Smooth muscle cell (in vitro differentiated cells): Measurements from ENCODE around the gene XRCC5. TPM values are rescaled to one million over a fixed set of nuclear protein-coding genes. Genes with fewer than 3 reads are reported as not detected.

Source experiments
- DNase-seq: peaks from one replicate; lab custom pipeline; 2025; ENCODE audit not compliant: unreplicated experiment; lab: John Stamatoyannopoulos, UW
- H2AFZ ChIP-seq: fragments of 200-600 bp; sonication (generic); 2 replicates; pipeline ENCODE4 v1.6.0; 2016; ENCODE audit warnings: antibody characterized with exemption, low read depth, mild to moderate bottlenecking
- H3F3A ChIP-seq: fragments of 200-600 bp; sonication (generic); 2 replicates; pipeline ENCODE4 v1.6.0; 2017; ENCODE audit warnings: antibody characterized with exemption, low read depth
- H3K27ac ChIP-seq: fragments of 200-600 bp; sonication (generic); 2 replicates; pipeline ENCODE4 v1.5.1; 2016; ENCODE audit warnings: low read depth, mild to moderate bottlenecking
- H3K27me3 ChIP-seq: fragments of 200-600 bp; sonication (generic); 2 replicates; pipeline ENCODE4 v1.6.1; 2016; ENCODE audit warnings: low read depth, mild to moderate bottlenecking
- H3K36me3 ChIP-seq: fragments of 200-600 bp; sonication (generic); 2 replicates; pipeline ENCODE4 v1.5.1; 2016; ENCODE audit warnings: low read depth
- H3K4me1 ChIP-seq: fragments of 200-600 bp; sonication (generic); 2 replicates; pipeline ENCODE4 v1.5.1; 2016; ENCODE audit warnings: low read depth
- H3K4me2 ChIP-seq: fragments of 200-600 bp; sonication (generic); 2 replicates; pipeline ENCODE4 v1.6.0; 2016; ENCODE audit warnings: mild to moderate bottlenecking
- H3K4me3 ChIP-seq: fragments of 200-600 bp; sonication (generic); 2 replicates; pipeline ENCODE4 v1.5.1; 2016; ENCODE audit warnings: mild to moderate bottlenecking
- H3K79me2 ChIP-seq: fragments of 200-600 bp; sonication (generic); 2 replicates; pipeline ENCODE4 v1.6.0; 2016; ENCODE audit warnings: low read depth, mild to moderate bottlenecking
- H3K9ac ChIP-seq: fragments of 200-600 bp; sonication (generic); 2 replicates; pipeline ENCODE4 v1.6.0; 2016; ENCODE audit warnings: low read depth
- H3K9me3 ChIP-seq: fragments of 200-600 bp; sonication (generic); replicated peaks from 2 replicates; pipeline ENCODE4 v1.5.1; 2016; ENCODE audit warnings: low read depth
- H4K20me1 ChIP-seq: fragments of 200-600 bp; sonication (generic); 2 replicates; pipeline ENCODE4 v1.6.0; 2016; ENCODE audit warnings: low read depth
- CTCF ChIP-seq: fragments of 200-600 bp; sonication (generic); IDR thresholded peaks from 2 replicates; pipeline ENCODE4 v1.5.1; 2017; ENCODE audit warnings: borderline replicate concordance, mild to moderate bottlenecking, antibody characterized with exemption; ENCODE audit not compliant: insufficient read depth, poor library complexity, severe bottlenecking
- WGBS: methylation state at CpG from one replicate; pipeline ENCODE4 v1.1.7; 2016; ENCODE audit warnings: low lambda C conversion rate; 5-methylcytosine and 5-hydroxymethylcytosine counted together
- polyA plus RNA-seq: library from polyadenylated mRNA; unstranded; fragments of >200 nt; fragmentation: Nextera tagmentation; extraction: Ambion mirVana; gene quantifications from 2 replicates; pipeline ENCODE4 v1.2.1, GENCODE V29; 2016
- total RNA-seq: library from RNA; depleted of rRNA; stranded (reverse); fragments of >200 nt; gene quantifications from 2 replicates; pipeline ENCODE4 v1.2.3, GENCODE V29; 2014

Gene XRCC5
- total and polyA plus RNA-seq, 2 experiments from 2014 or later = 197 to 266 TPM

DNA sequence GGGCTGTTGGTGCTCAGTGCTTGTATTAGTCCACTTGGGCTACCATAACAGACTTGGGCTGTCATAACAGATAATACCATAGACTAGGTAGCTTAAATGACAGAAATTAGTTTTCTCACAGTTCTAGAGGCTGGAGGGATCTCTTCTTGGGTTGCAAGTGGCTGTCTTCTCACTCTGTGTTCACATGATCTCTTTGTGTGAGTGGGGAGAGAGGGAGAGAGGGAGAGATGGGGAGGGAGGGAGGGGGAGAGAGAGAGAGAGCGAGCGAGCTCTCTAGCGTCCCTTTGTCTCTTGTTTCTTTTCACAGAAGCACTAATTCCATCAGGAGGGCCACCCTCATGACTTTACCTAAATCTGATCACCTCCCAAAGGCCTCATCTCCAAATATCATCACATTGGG is 4.5 kb upstream of the XRCC5 start:
- no peak overlapping the region for H3K9ac ChIP-seq
- no peak for TF ChIP-seq CTCF
- 70% methylated on average over 3 of the region's 3 CpGs for WGBS
- H2AFZ ChIP-seq = no peak overlapping the region
- H3K9me3 ChIP-seq = no peaks in the 10 kb centered on the region
- H3K4me3 ChIP-seq = no peak overlapping the region
- H3K4me2 ChIP-seq = no peak overlapping the region
- H3K27ac ChIP-seq = no peak overlapping the region
- no peaks in the 10 kb centered on the region for H3K27me3 ChIP-seq
- no peak for DNase-seq
- peaks cover 17% of the 10 kb centered on the region for H3K4me1 ChIP-seq
- H3K36me3 ChIP-seq = no peaks in the 10 kb centered on the region
- H4K20me1 ChIP-seq = no peaks in the 10 kb centered on the region
- H3K79me2 ChIP-seq = peaks cover 5% of the 10 kb centered on the region
- no peaks in the 10 kb centered on the region for H3F3A ChIP-seq

- no peaks in the 10 kb centered on the region for H3K36me3 ChIP-seq
- no peak for DNase-seq
- H3F3A ChIP-seq = peaks cover 12% of the 10 kb centered on the region
- H3K27ac ChIP-seq = no peak overlapping the region
- no peak overlapping the region for H2AFZ ChIP-seq
- TF ChIP-seq CTCF = no peak
- H3K9me3 ChIP-seq = no peaks in the 10 kb centered on the region
- peaks cover 32% of the 10 kb centered on the region for H3K79me2 ChIP-seq
- peaks cover 33% of the 10 kb centered on the region for H3K4me1 ChIP-seq
- H4K20me1 ChIP-seq = peaks cover 9% of the 10 kb centered on the region
- H3K4me3 ChIP-seq = peak overlapping the region; percentile 75
- H3K27me3 ChIP-seq = no peaks in the 10 kb centered on the region
- H3K4me2 ChIP-seq = peak overlapping the region; percentile 85
- WGBS = 89% methylated on average over 8 of the region's 8 CpGs
- no peak overlapping the region for H3K9ac ChIP-seq
Measured at GRCh38 chr2:216107320-216107719, 1.8 kb upstream of the XRCC5 start.

GRCh38 chr2:216107760-216108159 is 1.4 kb upstream of the XRCC5 start:
- Histone ChIP-seq H3K27ac (no peak overlapping the region), H3K4me1 (peaks cover 33% of the 10 kb centered on the region), H3K9me3 (no peaks in the 10 kb centered on the region), H2AFZ (no peak overlapping the region), H3K9ac (no peak overlapping the region), H3K27me3 (no peaks in the 10 kb centered on the region), H4K20me1 (peaks cover 9% of the 10 kb centered on the region), H3K4me3 (peak overlapping the region; percentile 75), H3K79me2 (peaks cover 36% of the 10 kb centered on the region), H3F3A (peaks cover 16% of the 10 kb centered on the region), H3K4me2 (peak overlapping the region; percentile 85), H3K36me3 (no peaks in the 10 kb centered on the region)
- WGBS = 35% methylated on average over 13 of the region's 13 CpGs
- TF ChIP-seq CTCF = no peak
- no peak for DNase-seq

DNA sequence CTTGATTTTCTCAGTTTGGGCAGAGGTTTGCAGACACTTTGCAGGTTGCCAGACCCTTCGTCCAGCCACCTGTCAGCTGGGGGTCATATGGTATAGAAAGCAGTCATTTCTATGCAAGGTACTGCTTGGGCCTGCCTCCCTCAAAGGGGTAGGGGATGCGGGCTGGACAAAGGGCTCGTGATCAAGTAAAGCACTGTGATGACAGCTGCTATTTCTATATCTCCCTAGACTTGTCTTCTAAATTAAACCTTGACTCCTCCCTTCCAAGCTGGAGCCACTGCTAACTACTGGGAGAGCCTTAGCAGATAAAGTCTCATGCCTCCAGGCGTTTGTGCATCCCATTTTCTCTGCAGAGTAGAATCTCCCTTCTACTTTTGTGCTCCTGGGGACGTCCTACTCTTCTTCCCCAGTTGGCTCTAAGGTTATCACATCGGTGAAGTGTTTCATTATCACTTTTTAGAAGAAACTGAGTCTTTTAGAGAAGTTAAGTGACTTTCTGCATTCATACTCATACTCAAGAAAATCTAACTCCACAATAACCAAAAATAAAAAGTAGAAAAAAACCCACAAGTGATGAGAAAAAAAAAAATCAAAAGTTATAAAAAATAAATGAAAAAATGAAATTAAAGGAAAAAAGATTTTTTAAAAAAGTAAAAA is 710 bp upstream of the XRCC5 start:
- H3K9me3 ChIP-seq = no peaks in the 10 kb centered on the region
- 47% methylated on average over 6 of the region's 6 CpGs for WGBS
- peaks cover 33% of the 10 kb centered on the region for H3K4me1 ChIP-seq
- DNase-seq = no peak
- peak overlapping the region; percentile 75 for H3K27ac ChIP-seq
- no peak for TF ChIP-seq CTCF
- H2AFZ ChIP-seq = no peak overlapping the region
- H3K9ac ChIP-seq = peak overlapping the region; percentile 57
- H3F3A ChIP-seq = peaks cover 23% of the 10 kb centered on the region
- H3K27me3 ChIP-seq = no peaks in the 10 kb centered on the region
- no peaks in the 10 kb centered on the region for H3K36me3 ChIP-seq
- peak overlapping the region; percentile 85 for H3K4me2 ChIP-seq
- H3K79me2 ChIP-seq = peaks cover 41% of the 10 kb centered on the region
- H3K4me3 ChIP-seq = peak overlapping the region; percentile 75
- H4K20me1 ChIP-seq = peaks cover 9% of the 10 kb centered on the region
